Loucy (cell line): Measurements from ENCODE around the gene MYCN.

Source experiments
- CTCF ChIP-seq: fragments of 200-600 bp; sonication (generic); conservative IDR thresholded peaks from 2 replicates; pipeline ENCODE4 v1.5.1; 2014; ENCODE audit warnings: mild to moderate bottlenecking, antibody characterized with exemption, low read length
- EZH2phosphoT487 ChIP-seq: fragments of 200-600 bp; IDR thresholded peaks from 2 replicates; pipeline ENCODE4 v1.6.1; 2018; ENCODE audit warnings: antibody characterized with exemption, mild to moderate bottlenecking, moderate library complexity, borderline replicate concordance

GRCh38 chr2:15914596-15915385 is 25.6 kb upstream of the MYCN start:
- TF ChIP-seq CTCF, result no peak
- no peak for TF ChIP-seq EZH2phosphoT487
